Measurements from ENCODE around the gene WDR72. TPM values are rescaled to one million over a fixed set of nuclear protein-coding genes. Genes with fewer than 3 reads are reported as not detected.

WDR72 gene
- total RNA-seq, 4 donors from 2014 or later = not detected

- Histone ChIP-seq H3K27me3 (no peaks in the 10 kb centered on the region), H3K4me3 (no peak overlapping the region), H3K27ac (replicated peaks in 1 of 4) (no peak overlapping the region), H3K4me1 (no peaks in the 10 kb centered on the region), H3K9me3 (peaks cover 0 to 3% (median 0%) of the 10 kb centered on the region in 4 donors), H3K36me3 (no peaks in the 10 kb centered on the region)
- WGBS = 68% methylated on average over 2 of the region's 2 CpGs
- intact Hi-C loops (cut with DNase I) = no loop called here
- TF ChIP-seq POLR2A (IDR thresholded peaks at IDR 0.05; ENCODE audit: low read depth) (no peak), EP300 (IDR thresholded peaks at IDR 0.05) (no peak), POLR2AphosphoS5 (IDR thresholded peaks at IDR 0.05) (no peak), CTCF (IDR thresholded peaks at IDR 0.05) (no peak)
- DNase-seq (ENCODE audit: extremely low spot score) = no peak
Observed at GRCh38 chr15:53506370-53506769, 253.1 kb downstream of the WDR72 start.

DNA sequence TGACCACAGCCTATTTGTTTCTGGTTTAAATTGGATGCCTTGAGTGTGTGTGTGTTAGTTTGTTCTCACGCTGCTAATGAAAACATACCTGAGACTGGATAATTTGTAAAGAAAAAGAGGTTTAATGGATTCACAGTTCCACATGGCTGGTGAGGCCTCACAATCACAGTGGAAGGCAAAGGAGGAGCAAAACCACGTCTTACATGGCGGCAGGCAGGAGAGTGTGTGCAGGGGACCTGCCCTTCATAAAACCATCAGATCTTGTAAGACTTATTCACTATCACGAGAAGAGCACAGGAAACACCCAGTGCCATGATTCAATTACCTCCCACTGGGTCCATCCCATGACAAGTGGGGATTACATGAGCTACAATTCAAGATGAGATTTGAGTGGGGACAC is 260.5 kb downstream of the WDR72 start:
- WGBS = 67% methylated on average over 4 of the region's 4 CpGs
- DNase-seq (ENCODE audit: extremely low spot score) = no peak
- intact Hi-C loops (cut with DNase I) = no loop called here
- TF ChIP-seq CTCF (IDR thresholded peaks at IDR 0.05) (no peak), EP300 (IDR thresholded peaks at IDR 0.05) (no peak), POLR2A (IDR thresholded peaks at IDR 0.05; ENCODE audit: low read depth) (no peak)
- H3K36me3 ChIP-seq = no peaks in the 10 kb centered on the region
- no peaks in the 10 kb centered on the region for H3K4me1 ChIP-seq
- peaks cover 0 to 3% (median 0%) of the 10 kb centered on the region in 4 donors for H3K9me3 ChIP-seq
- H3K4me3 ChIP-seq = no peak overlapping the region
- H3K27ac ChIP-seq (replicated peaks in 1 of 4) = no peak overlapping the region
- no peaks in the 10 kb centered on the region for H3K27me3 ChIP-seq

- Histone ChIP-seq H3K36me3 (no peaks in the 10 kb centered on the region), H3K9me3 (no peaks in the 10 kb centered on the region), H3K27ac (replicated peaks in 1 of 4) (no peak overlapping the region), H3K4me3 (no peak overlapping the region), H3K27me3 (no peaks in the 10 kb centered on the region), H3K4me1 (no peaks in the 10 kb centered on the region)
- no peak for DNase-seq (ENCODE audit: extremely low spot score)
- intact Hi-C loops (cut with DNase I) = no loop called here
- TF ChIP-seq EP300 (IDR thresholded peaks at IDR 0.05) = no peak
- no peak for TF ChIP-seq CTCF (IDR thresholded peaks at IDR 0.05)
- TF ChIP-seq POLR2AphosphoS5 (IDR thresholded peaks at IDR 0.05) = no peak
- TF ChIP-seq POLR2A (IDR thresholded peaks at IDR 0.05; ENCODE audit: low read depth) = no peak
Observed at GRCh38 chr15:53490341-53490740, 269.1 kb downstream of the WDR72 start.

- TF ChIP-seq EP300 (IDR thresholded peaks at IDR 0.05) (no peak), POLR2AphosphoS5 (IDR thresholded peaks at IDR 0.05) (no peak), CTCF (IDR thresholded peaks at IDR 0.05) (no peak), POLR2A (IDR thresholded peaks at IDR 0.05; ENCODE audit: low read depth) (no peak)
- 100% methylated on average over 1 of the region's 1 CpG for WGBS
- no peak overlapping the region for H3K4me3 ChIP-seq
Observed at GRCh38 chr15:53482055-53482454, 277.4 kb downstream of the WDR72 start.

GRCh38 chr15:53477981-53478766 is 281.3 kb downstream of the WDR72 start:
- no peak overlapping the region for H3K27ac ChIP-seq (replicated peaks in 1 of 4)
- no peak for DNase-seq (ENCODE audit: extremely low spot score)
- H3K9me3 ChIP-seq = no peaks in the 10 kb centered on the region
- no peaks in the 10 kb centered on the region for H3K27me3 ChIP-seq
- WGBS = 83% methylated on average over 8 of the region's 9 CpGs
- H3K4me1 ChIP-seq = no peaks in the 10 kb centered on the region
- H3K4me3 ChIP-seq = no peak overlapping the region
- no peaks in the 10 kb centered on the region for H3K36me3 ChIP-seq
- TF ChIP-seq POLR2A (IDR thresholded peaks at IDR 0.05; ENCODE audit: low read depth) = no peak
- no peak for TF ChIP-seq CTCF (IDR thresholded peaks at IDR 0.05)
- TF ChIP-seq EP300 (IDR thresholded peaks at IDR 0.05) = no peak
- no peak for TF ChIP-seq POLR2AphosphoS5 (IDR thresholded peaks at IDR 0.05)
- intact Hi-C loops (cut with DNase I) = no loop called here

More at GRCh38 chr15:53482055-53482454, 277.4 kb downstream of the WDR72 start:
- H3K27ac ChIP-seq (replicated peaks in 1 of 4) = no peak overlapping the region
- intact Hi-C loops (cut with DNase I) = no loop called here
- DNase-seq (ENCODE audit: extremely low spot score) = peak; percentile 31
- no peaks in the 10 kb centered on the region for H3K9me3 ChIP-seq
- H3K36me3 ChIP-seq = no peaks in the 10 kb centered on the region
- no peaks in the 10 kb centered on the region for H3K4me1 ChIP-seq
- H3K27me3 ChIP-seq = no peaks in the 10 kb centered on the region
